ENCODE measurements around the gene RMRP. TPM values are rescaled to one million over a fixed set of nuclear protein-coding genes. Genes with fewer than 3 reads are reported as not detected.

Gene RMRP
- total and polyA plus RNA-seq, 9 donors, result 126 to 27,726 (median 13,004) TPM; not detected in 1

- H3K27ac ChIP-seq, result peak overlapping the region in 1 of 2 donors; percentile 93
These were observed 34.0 kb upstream of the RMRP start for GRCh38 chr9:35691757-35692301.

GRCh38 chr9:35691334-35691650 lies 33.5 kb upstream of the RMRP start:
- intact Hi-C loops (cut with DNase I), result loop anchor here in 3 of 4 donors (5.0 kb wide), 2 partner anchors 34 to 36 kb away; partner anchors contain the start of genes CCDC107 (in 1 of the 3) and RMRP (in 1 of the 3)
- no peaks in the 10 kb centered on the region for H3K9me3 ChIP-seq
- peak overlapping the region; percentile 66 for H3K4me3 ChIP-seq
- H3K4me1 ChIP-seq (ENCODE audit: insufficient read depth), result peaks cover 11% of the 10 kb centered on the region
- TF ChIP-seq CTCF (IDR thresholded peaks at IDR 0.05), result no peak
- no peak for TF ChIP-seq EP300 (IDR thresholded peaks at IDR 0.05)
- TF ChIP-seq POLR2A (IDR thresholded peaks at IDR 0.05), result no peak
- WGBS, 3 donors, result 5 to 9% (median 9%) methylated on average over 10 of the region's 10 CpGs
- no peak for DNase-seq
- H3K36me3 ChIP-seq, result no peaks in the 10 kb centered on the region
- no peaks in the 10 kb centered on the region for H3K27me3 ChIP-seq
- H3K27ac ChIP-seq, result peak overlapping the region; percentile 46 to 93

More at GRCh38 chr9:35691757-35692301, 34.0 kb upstream of the RMRP start:
- no peaks in the 10 kb centered on the region for H3K36me3 ChIP-seq
- H3K4me1 ChIP-seq (ENCODE audit: insufficient read depth), result peaks cover 10% of the 10 kb centered on the region
- TF ChIP-seq EP300 (IDR thresholded peaks at IDR 0.05), result no peak
- TF ChIP-seq CTCF (IDR thresholded peaks at IDR 0.05), result no peak
- TF ChIP-seq POLR2A (IDR thresholded peaks at IDR 0.05), result no peak
- WGBS, 3 donors, result 52 to 63% (median 61%) methylated on average over 13 of the region's 13 CpGs
- H3K27me3 ChIP-seq, result no peaks in the 10 kb centered on the region
- H3K9me3 ChIP-seq, result no peaks in the 10 kb centered on the region
- intact Hi-C loops (cut with DNase I), result loop anchor here in 3 of 4 donors (5.0 kb wide), 2 partner anchors 35 kb away; partner anchors contain the start of genes CCDC107 (in 1 of the 3) and RMRP (in 1 of the 3)
- DNase-seq, result peak in 1 of 5 donors; percentile 43
- no peak overlapping the region for H3K4me3 ChIP-seq

- intact Hi-C loops (cut with DNase I), result loop anchor here in 3 of 4 donors (5.0 kb wide), 2 partner anchors 33 to 37 kb away; partner anchors contain the start of genes CCDC107 (in 1 of the 3) and RMRP (in 1 of the 3)
- 1% methylated on average over 44 to 61 of the region's 61 CpGs for WGBS, 3 donors
- TF ChIP-seq POLR2A (IDR thresholded peaks at IDR 0.05), result peak; percentile 49
- no peak for TF ChIP-seq CTCF (IDR thresholded peaks at IDR 0.05)
- H3K36me3 ChIP-seq, result no peaks in the 10 kb centered on the region
- no peaks in the 10 kb centered on the region for H3K9me3 ChIP-seq
- H3K4me3 ChIP-seq, result peak overlapping the region; percentile 66
- peak overlapping the region; percentile 46 to 93 for H3K27ac ChIP-seq
- peaks cover 13% of the 10 kb centered on the region for H3K4me1 ChIP-seq (ENCODE audit: insufficient read depth)
- DNase-seq, result peak; percentile 82 to 91 (median 85)
- no peaks in the 10 kb centered on the region for H3K27me3 ChIP-seq
These were observed 33.0 kb upstream of the RMRP start for GRCh38 chr9:35690614-35691333.

GRCh38 chr9:35690294-35690613 lies 32.4 kb upstream of the RMRP start:
- H3K4me3 ChIP-seq, result peak overlapping the region; percentile 66
- TF ChIP-seq POLR2A (IDR thresholded peaks at IDR 0.05) (no peak), EP300 (IDR thresholded peaks at IDR 0.05) (no peak), CTCF (IDR thresholded peaks at IDR 0.05) (no peak)
- 0 to 2% (median 0%) methylated on average over 16 to 21 of the region's 21 CpGs for WGBS, 3 donors
- no peaks in the 10 kb centered on the region for H3K27me3 ChIP-seq
- no peak for DNase-seq
- no peaks in the 10 kb centered on the region for H3K36me3 ChIP-seq
- peaks cover 13% of the 10 kb centered on the region for H3K4me1 ChIP-seq (ENCODE audit: insufficient read depth)
- peak overlapping the region; percentile 46 to 93 for H3K27ac ChIP-seq
- intact Hi-C loops (cut with DNase I), result loop anchor here in 3 of 4 donors (5.0 kb wide), 2 partner anchors 33 to 37 kb away; partner anchors contain the start of genes CCDC107 (in 1 of the 3) and RMRP (in 1 of the 3)
- no peaks in the 10 kb centered on the region for H3K9me3 ChIP-seq
